HepG2 (cell line): ENCODE data around the gene SHANK2. TPM values are rescaled to one million over a fixed set of nuclear protein-coding genes. Genes with fewer than 3 reads are reported as not detected.

Experiments used
- ARNTL ChIP-seq: sonication (generic); formaldehyde crosslinking; IDR thresholded peaks from 2 replicates; pipeline ENCODE4 v1.4.0; 2020; ENCODE audit warnings: mild to moderate bottlenecking, missing genetic modification reagents
- BRCA1 ChIP-seq: sonication (generic); formaldehyde crosslinking; IDR thresholded peaks from 2 replicates; pipeline ENCODE4 v1.4.0; 2020; ENCODE audit warnings: missing genetic modification reagents
- BRD4 ChIP-seq: sonication (generic); formaldehyde crosslinking; IDR thresholded peaks from 2 replicates; pipeline ENCODE4 v1.4.0; 2020; ENCODE audit warnings: missing genetic modification reagents
- GABPB1 ChIP-seq: IDR thresholded peaks from 2 replicates; pipeline ENCODE4 v1.6.1; 2016; ENCODE audit warnings: mild to moderate bottlenecking, missing genetic modification reagents, moderate library complexity, missing compliant biosample characterization
- HES4 ChIP-seq: sonication (generic); formaldehyde crosslinking; IDR thresholded peaks from 2 replicates; pipeline ENCODE4 v1.9.0; 2021; ENCODE audit warnings: mild to moderate bottlenecking, missing genetic modification reagents, borderline replicate concordance
- HOMEZ ChIP-seq: IDR thresholded peaks from 2 replicates; pipeline ENCODE4 v1.6.1; 2016; ENCODE audit warnings: low read depth
- PBX3 ChIP-seq: sonication (generic); formaldehyde crosslinking; IDR thresholded peaks from 2 replicates; pipeline ENCODE4 v1.8.1; 2023; ENCODE audit warnings: missing genetic modification reagents, inconsistent platforms, borderline replicate concordance
- RBFOX2 ChIP-seq: fragments of 200-400 bp; formaldehyde crosslinking; IDR thresholded peaks from 2 replicates; pipeline ENCODE4 v1.6.1; 2017; ENCODE audit warnings: low read depth, mild to moderate bottlenecking, low read length
- RELA ChIP-seq: sonication (generic); formaldehyde crosslinking; IDR thresholded peaks from 2 replicates; pipeline ENCODE4 v1.4.0; 2020; ENCODE audit warnings: missing genetic modification reagents
- RNF219 ChIP-seq: sonication (generic); formaldehyde crosslinking; IDR thresholded peaks from 2 replicates; pipeline ENCODE4 v1.5.0; 2020; ENCODE audit warnings: mild to moderate bottlenecking, missing genetic modification reagents
- SNAPC2 ChIP-seq: sonication (generic); formaldehyde crosslinking; IDR thresholded peaks from 2 replicates; pipeline ENCODE4 v1.8.1; 2022; ENCODE audit warnings: mild to moderate bottlenecking, missing genetic modification reagents
- UBTF ChIP-seq: sonication (generic); formaldehyde crosslinking; IDR thresholded peaks from 2 replicates; pipeline ENCODE4 v1.4.0; 2020; ENCODE audit warnings: mild to moderate bottlenecking, missing genetic modification reagents
- ZBTB46 ChIP-seq: sonication (generic); formaldehyde crosslinking; IDR thresholded peaks from 2 replicates; pipeline ENCODE4 v1.4.0; 2020; ENCODE audit warnings: mild to moderate bottlenecking, missing genetic modification reagents, borderline replicate concordance
- ZNF33B ChIP-seq: sonication (generic); formaldehyde crosslinking; IDR thresholded peaks from 2 replicates; pipeline ENCODE4 v1.5.1; 2020; ENCODE audit warnings: mild to moderate bottlenecking, missing genetic modification reagents
- ZNF687 ChIP-seq: sonication (generic); formaldehyde crosslinking; IDR thresholded peaks from 2 replicates; pipeline ENCODE4 v1.5.1; 2020; ENCODE audit warnings: mild to moderate bottlenecking, missing genetic modification reagents, moderate library complexity
- ZNF768 ChIP-seq: sonication (generic); formaldehyde crosslinking; IDR thresholded peaks from 2 replicates; pipeline ENCODE4 v1.4.0; 2020; ENCODE audit warnings: missing genetic modification reagents
- polyA plus RNA-seq, 8 experiments: library from polyadenylated mRNA; depleted of rRNA in 3 of 8; stranded (reverse) in 7 of 8; unstranded in 1 of 8; fragments of >200 nt; fragmentation: Illumina TruSeq in 4 of 8; extraction: Trizol in 4 of 8; gene quantifications; 2 replicates each; pipeline versions ENCODE4 v1.2.1 to v1.2.3, GENCODE V29; 2011 to 2016; ENCODE audit warnings: low read depth in 4 of 8, missing spikeins in 1 of 8, mixed read lengths in 1 of 8; ENCODE audit not compliant: insufficient read depth in 1 of 8
- total RNA-seq, 5 experiments: library from RNA; depleted of rRNA; stranded (reverse); fragments of >200 nt; fragmentation: Illumina TruSeq; extraction: Trizol; gene quantifications; 2 replicates each; pipeline ENCODE4 v1.2.3, GENCODE V29; 2016; ENCODE audit warnings: low read depth in 1 of 5

SHANK2 gene
- total and polyA plus RNA-seq, 2 of the 13 experiments (the other 11 are each of a cell fraction or from before 2014, with no cell fraction given) = 10.2 to 13.0 TPM

- TF ChIP-seq ZNF687 (CRISPR knock-in tag) = peak; percentile 2; the same call in 1 of the 2 replicates
- TF ChIP-seq HOMEZ (CRISPR knock-in tag) = no peak
- no peak for TF ChIP-seq SNAPC2 (CRISPR knock-in tag)
- peak; percentile 23 for TF ChIP-seq RBFOX2
- TF ChIP-seq BRCA1 (CRISPR knock-in tag) = no peak
- no peak for TF ChIP-seq ZNF33B (CRISPR knock-in tag)
- no peak for TF ChIP-seq PBX3
- TF ChIP-seq RELA = no peak
- no peak for TF ChIP-seq BRD4
- no peak for TF ChIP-seq ARNTL (CRISPR knock-in tag)
- no peak for TF ChIP-seq UBTF (CRISPR knock-in tag)
- TF ChIP-seq RNF219 (CRISPR knock-in tag) = no peak
- peak; percentile 9; the same call in 1 of the 2 replicates for TF ChIP-seq GABPB1 (CRISPR knock-in tag)
- TF ChIP-seq ZBTB46 (CRISPR knock-in tag) = 0 out of 2 replicates have a peak, but pooled peaks have one; percentile 36
- no peak for TF ChIP-seq ZNF768 (CRISPR knock-in tag)
- TF ChIP-seq HES4 (CRISPR knock-in tag) = no peak
Measured at GRCh38 chr11:71251151-71251721, 1.1 kb downstream of the SHANK2 start (continued).
